GM19240 (cell line): Measurements from ENCODE around the gene PIP5K1A.
"Not testable (repeated sequence)": the region's sequence is repeated elsewhere in the genome, so short reads cannot be mapped to it uniquely, and the experiment has no call there.

Experiments used
- DNase-seq: peaks from one replicate; pipeline ENCODE4 v3.0.0; 2011; ENCODE audit warnings: low spot score; ENCODE audit not compliant: insufficient read length

Gene PIP5K1A

DNA sequence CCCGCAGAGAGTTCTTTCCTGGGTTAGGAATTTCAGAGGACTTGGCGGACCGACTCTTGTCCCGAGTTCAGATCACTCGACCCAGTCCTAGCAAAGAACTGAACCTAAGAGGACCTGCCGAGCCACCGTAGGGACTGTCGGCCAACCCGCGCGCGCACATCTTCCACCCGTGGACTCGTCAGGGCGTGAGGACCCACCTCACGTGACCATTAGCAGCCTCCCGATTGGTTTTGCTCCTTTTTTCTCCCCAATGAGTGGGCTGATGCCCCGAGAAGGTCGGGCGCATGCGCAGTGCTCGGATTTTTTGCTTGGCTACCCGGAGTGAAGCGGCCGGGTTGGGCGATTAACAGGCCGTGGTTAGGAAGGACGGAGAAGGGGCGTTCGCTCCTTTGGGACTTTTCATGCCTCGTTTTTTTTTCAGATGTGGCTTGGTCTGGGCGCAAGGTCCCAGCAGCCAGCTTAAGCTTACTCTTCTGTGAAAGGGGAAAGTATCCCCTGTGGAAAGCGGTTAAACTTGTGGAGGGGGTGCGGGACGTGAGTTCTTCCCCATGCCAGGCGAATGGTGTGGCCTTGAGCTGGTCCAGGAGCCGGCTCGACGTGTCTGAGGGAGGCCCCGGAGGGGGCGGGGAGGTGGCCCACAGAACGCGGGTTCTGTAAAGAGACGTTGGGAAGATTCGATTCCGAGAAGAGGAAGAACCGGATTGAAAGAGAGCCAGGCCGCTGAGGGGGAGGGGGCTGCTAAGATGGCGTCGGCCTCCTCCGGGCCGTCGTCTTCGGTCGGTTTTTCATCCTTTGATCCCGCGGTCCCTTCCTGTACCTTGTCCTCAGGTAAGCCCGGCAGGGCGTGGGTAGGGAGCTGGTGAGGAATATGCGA lies at the start of gene PIP5K1A:
PIP5K1A (plus strand) TSS at position 299 of the 874 bp plus-strand sequence; CDS start at position 744, 445 bp downstream.
- peak; percentile 92 for DNase-seq

- DNase-seq = no peak
Measured at GRCh38 chr1:151156515-151156819, 41.9 kb upstream of the PIP5K1A start, which contains the start of gene TNFAIP8L2. TNFAIP8L2 (plus strand) TSS chr1:151156649; CDS start chr1:151158698, 2,049 bp downstream.

- DNase-seq = no peak
Measured at GRCh38 chr1:151157067-151157531, 41.3 kb upstream of the PIP5K1A start.

GRCh38 chr1:151158326-151158725 lies 40.0 kb upstream of the PIP5K1A start:
- no peak for DNase-seq

- no peak for DNase-seq
Measured at GRCh38 chr1:151158751-151159251, 39.6 kb upstream of the PIP5K1A start.

DNA sequence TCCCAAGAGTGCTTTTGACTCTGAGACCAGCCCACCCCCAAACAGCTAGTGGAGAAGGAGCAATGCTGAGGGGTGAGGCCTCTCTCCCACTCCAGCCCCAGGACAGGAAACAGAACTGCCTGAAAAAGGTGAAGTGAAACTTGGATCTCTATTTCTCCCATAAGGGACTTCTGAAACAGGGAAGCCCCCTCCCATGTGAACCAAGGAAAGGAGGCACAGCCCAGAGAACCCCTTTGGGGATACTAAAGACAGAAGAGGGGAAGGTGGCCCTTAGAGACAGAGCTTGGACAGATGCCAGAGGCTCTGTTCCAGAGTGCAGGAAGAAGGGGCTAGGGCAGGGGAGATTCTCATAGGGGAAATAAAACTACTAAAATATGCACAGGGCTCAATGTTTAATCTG lies 39.0 kb upstream of the PIP5K1A start:
- no peak for DNase-seq

- DNase-seq = no peak
Measured at GRCh38 chr1:151164732-151165280, 33.5 kb upstream of the PIP5K1A start.

DNA sequence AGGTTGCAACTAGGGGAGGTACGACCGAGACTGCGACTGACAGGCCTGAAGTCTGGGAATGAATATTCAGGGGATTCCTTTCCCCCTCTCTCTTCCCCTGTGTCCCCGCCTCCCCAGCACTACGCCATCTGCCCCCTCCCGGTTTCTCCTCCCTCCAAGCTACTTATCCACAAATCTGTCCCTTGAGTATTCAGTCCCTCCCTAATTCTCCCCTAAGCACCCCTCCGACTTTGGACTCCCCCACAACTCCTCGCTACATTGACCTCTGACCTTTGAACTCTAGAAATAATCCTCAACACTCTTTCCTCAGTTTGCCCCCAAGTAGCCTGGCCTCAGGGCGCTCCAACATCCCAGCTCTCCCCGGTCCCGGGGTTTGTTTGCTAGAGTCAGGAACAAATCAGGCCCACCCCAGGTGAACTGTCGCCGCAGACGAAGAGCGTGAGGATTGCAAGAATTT lies 33.0 kb upstream of the PIP5K1A start:
- no peak for DNase-seq

DNA sequence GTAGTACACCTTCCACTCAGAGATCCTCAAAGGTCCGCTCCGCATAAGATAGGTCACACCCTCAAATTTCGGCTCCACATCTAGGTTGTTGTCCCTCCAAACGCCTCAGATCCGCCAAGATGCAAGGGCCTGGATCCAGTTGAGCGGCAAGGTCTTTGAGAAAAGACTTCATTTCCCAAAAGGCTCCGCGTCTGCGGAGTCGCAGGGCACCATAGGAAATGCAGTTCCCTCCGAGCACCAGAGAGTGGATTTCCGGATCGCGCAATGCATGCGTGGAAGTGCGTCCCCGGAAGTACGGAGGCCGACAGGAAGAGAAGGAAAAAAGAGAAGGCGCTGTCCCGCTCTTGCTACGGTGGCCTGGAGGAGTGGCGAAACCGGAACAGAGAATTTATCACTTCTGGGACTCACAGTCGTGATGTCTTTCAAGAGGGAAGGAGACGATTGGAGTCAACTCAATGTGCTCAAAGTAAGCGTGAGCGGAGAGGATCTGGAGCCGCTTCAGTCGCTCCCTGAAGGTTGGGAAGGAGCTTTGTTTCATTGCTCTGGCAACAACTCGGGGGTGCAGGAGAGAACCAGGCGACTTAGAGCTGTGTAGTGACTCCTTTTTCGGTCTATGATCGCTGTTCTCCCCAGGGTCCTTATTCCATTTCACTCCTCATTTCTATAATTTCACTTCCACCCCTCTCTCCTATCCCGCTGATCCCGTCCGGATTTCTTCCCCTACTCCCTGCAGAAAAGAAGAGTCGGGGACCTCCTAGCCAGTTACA lies 32.4 kb upstream of the PIP5K1A start, which contains the start of the genes LYSMD1 and SCNM1:
LYSMD1 (minus strand) TSS at position 165 of the 767 bp plus-strand sequence. CDS start 644 bp downstream, outside the sequence.
SCNM1 (plus strand) TSS at position 407 of the 767 bp plus-strand sequence; CDS start at position 416, 9 bp downstream.
- peak; percentile 91 for DNase-seq

GRCh38 chr1:151166505-151166956 lies 31.8 kb upstream of the PIP5K1A start:
- no peak for DNase-seq

- DNase-seq = no peak
Measured at GRCh38 chr1:151167116-151167515, 31.2 kb upstream of the PIP5K1A start.

DNA sequence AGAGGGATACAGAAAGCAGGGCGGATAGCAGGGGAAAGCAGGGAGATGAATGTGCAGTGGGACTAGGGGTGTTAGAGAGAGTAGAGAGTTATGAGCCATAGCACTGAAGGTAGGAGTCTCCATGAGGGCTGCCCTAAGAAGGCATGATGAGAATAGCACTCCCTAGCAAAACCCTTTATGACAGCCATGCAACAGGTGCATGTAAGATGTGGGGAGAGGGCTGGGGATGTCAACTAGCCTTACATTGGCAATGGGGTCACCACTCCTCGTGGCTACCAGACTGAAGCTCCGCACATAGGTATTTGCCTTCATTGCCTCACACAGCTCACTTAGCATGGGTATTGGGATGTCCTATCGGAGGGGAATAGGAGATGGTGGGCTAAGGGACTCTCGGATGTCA lies 27.2 kb upstream of the PIP5K1A start:
- no peak for DNase-seq

GRCh38 chr1:151175041-151175741 lies 23.2 kb upstream of the PIP5K1A start:
- DNase-seq = no peak

GRCh38 chr1:151175863-151176262 lies 22.5 kb upstream of the PIP5K1A start, which contains the start of gene TMOD4:
TMOD4 (minus strand) TSS chr1:151175981; CDS start chr1:151174875, 1,106 bp downstream.
- DNase-seq = no peak

- DNase-seq = no peak
Measured at GRCh38 chr1:151176514-151177045, 21.8 kb upstream of the PIP5K1A start.

GRCh38 chr1:151184211-151184610 lies 14.1 kb upstream of the PIP5K1A start:
- no peak for DNase-seq

- no peak for DNase-seq
Measured at GRCh38 chr1:151187205-151187604, 11.1 kb upstream of the PIP5K1A start.

DNA sequence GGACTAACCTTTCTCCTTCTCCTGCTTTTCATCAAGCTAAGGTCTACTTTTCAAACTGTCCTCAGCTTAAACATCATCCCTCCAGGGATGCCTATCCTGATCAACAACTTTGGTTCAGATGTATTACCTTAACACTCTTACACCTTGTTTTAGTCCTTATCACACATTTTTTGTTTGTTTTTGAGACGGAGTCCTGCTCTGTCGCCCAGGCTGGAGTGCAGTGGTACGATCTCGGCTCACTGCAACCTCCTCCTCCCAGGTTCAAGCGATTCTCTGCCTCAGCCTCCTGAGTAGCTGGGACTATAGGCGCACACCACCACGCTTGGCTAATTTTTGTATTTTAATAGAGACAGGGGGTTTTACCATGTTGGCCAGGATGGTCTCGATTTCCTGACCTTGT lies 9.7 kb upstream of the PIP5K1A start:
- not testable (repeated sequence) for DNase-seq

- DNase-seq = peak; percentile 76
Measured at GRCh38 chr1:151189637-151190445, 8.5 kb upstream of the PIP5K1A start, which contains the start of gene VPS72. VPS72 (minus strand) TSS chr1:151190197; CDS start chr1:151190121, 76 bp downstream.
